ENCODE data around the gene TMPO.
A peak's percentile ranks its signal among the peaks of the same experiment; 100 is the strongest.
"Not testable (repeated sequence)": the region's sequence is repeated elsewhere in the genome, so short reads cannot be mapped to it uniquely, and the experiment has no call there.

The TMPO gene

GRCh38 chr12:98509063-98509462 lies 6.3 kb upstream of the TMPO start:
- intact Hi-C loops (cut with DNase I): no loop called here

GRCh38 chr12:98511806-98512205 lies 3.6 kb upstream of the TMPO start:
- DNase-seq: not testable (repeated sequence)
- intact Hi-C loops (cut with DNase I): loop anchor here (10.0 kb wide), 1 partner anchor 133 kb away; the partner anchor contains the start of genes APAF1 and IKBIP

More at GRCh38 chr12:98509063-98509462, 6.3 kb upstream of the TMPO start:
- no peak for DNase-seq

GRCh38 chr12:98513379-98514322 lies 1.7 kb upstream of the TMPO start:
- intact Hi-C loops (cut with DNase I): loop anchor here (10.0 kb wide), 1 partner anchor 131 kb away; the partner anchor contains the start of genes APAF1 and IKBIP
- DNase-seq: no peak

GRCh38 chr12:98514982-98515286 lies 456 bp upstream of the TMPO start:
- no peak for DNase-seq
- intact Hi-C loops (cut with DNase I): loop anchor here (1.0 to 10.0 kb wide), 3 partner anchors 11 to 130 kb away; partner anchors contain the start of genes APAF1 and IKBIP

- peak in 8 of 10 donors; percentile 58 to 93 (median 74) for DNase-seq
- intact Hi-C loops (cut with DNase I): loop anchor here (2.0 to 10.0 kb wide), 2 partner anchors 91 to 129 kb away; partner anchors contain the start of genes APAF1 and IKBIP
Measured at GRCh38 chr12:98516111-98516873, 902 bp downstream of the TMPO start.

- intact Hi-C loops (cut with DNase I): loop anchor here (10.0 kb wide), 1 partner anchor 125 kb away; the partner anchor contains the start of genes APAF1 and IKBIP
- DNase-seq: no peak
Measured at GRCh38 chr12:98519257-98519907, 4.0 kb downstream of the TMPO start.

GRCh38 chr12:98530068-98530467 lies 14.7 kb downstream of the TMPO start:
- intact Hi-C loops (cut with DNase I): no loop called here
- DNase-seq: no peak

- intact Hi-C loops (cut with DNase I): no loop called here
Measured at GRCh38 chr12:98532687-98533304, 17.4 kb downstream of the TMPO start.

GRCh38 chr12:98533723-98534251 lies 18.4 kb downstream of the TMPO start:
- no peak for DNase-seq
- intact Hi-C loops (cut with DNase I): no loop called here

More at GRCh38 chr12:98532687-98533304, 17.4 kb downstream of the TMPO start:
- DNase-seq: no peak

- no peak for DNase-seq
- intact Hi-C loops (cut with DNase I): no loop called here
Measured at GRCh38 chr12:98538031-98538430, 22.6 kb downstream of the TMPO start.

- no peak for DNase-seq
- intact Hi-C loops (cut with DNase I): no loop called here
Measured at GRCh38 chr12:98543701-98544100, 28.3 kb downstream of the TMPO start.

- intact Hi-C loops (cut with DNase I): no loop called here
Measured at GRCh38 chr12:98544751-98545150, 29.4 kb downstream of the TMPO start.

GRCh38 chr12:98549371-98550110 lies 34.2 kb downstream of the TMPO start:
- DNase-seq: no peak
- intact Hi-C loops (cut with DNase I): no loop called here

More at GRCh38 chr12:98544751-98545150, 29.4 kb downstream of the TMPO start:
- DNase-seq: no peak

- intact Hi-C loops (cut with DNase I): no loop called here
- no peak for DNase-seq
Measured at GRCh38 chr12:98551787-98552186, 36.4 kb downstream of the TMPO start.

- intact Hi-C loops (cut with DNase I); DNase-seq: not testable (repeated sequence)
Measured at GRCh38 chr12:98558097-98558496, 42.7 kb downstream of the TMPO start.

- intact Hi-C loops (cut with DNase I): loop anchor here (10.0 kb wide), 1 partner anchor 435 kb away; no protein-coding TSS in a partner anchor
- DNase-seq: peak in 3 of 10 donors; percentile 7 to 41 (median 35)
Measured at GRCh38 chr12:98559666-98560065, 44.3 kb downstream of the TMPO start.

- intact Hi-C loops (cut with DNase I): loop anchor here (10.0 kb wide), 1 partner anchor 433 kb away; no protein-coding TSS in a partner anchor
- DNase-seq: no peak
Measured at GRCh38 chr12:98561846-98562245, 46.5 kb downstream of the TMPO start.

- DNase-seq: no peak
- intact Hi-C loops (cut with DNase I): no loop called here
Measured at GRCh38 chr12:98572010-98572409, 56.6 kb downstream of the TMPO start.

- no peak for DNase-seq
- intact Hi-C loops (cut with DNase I): no loop called here
Measured at GRCh38 chr12:98574110-98574509, 58.7 kb downstream of the TMPO start.
